HG02763 (cell line): ENCODE results near the gene ZRANB3.
"Not testable (repeated sequence)": the region's sequence is repeated elsewhere in the genome, so short reads cannot be mapped to it uniquely, and the experiment has no call there.

Source experiments
- ATAC-seq: cut with Tn5 transposase; IDR thresholded peaks from one replicate; pipeline ENCODE4 v1.9.1; 2021; ENCODE audit warnings: mild to moderate bottlenecking, moderate library complexity; ENCODE audit not compliant: unreplicated experiment

Gene ZRANB3

DNA sequence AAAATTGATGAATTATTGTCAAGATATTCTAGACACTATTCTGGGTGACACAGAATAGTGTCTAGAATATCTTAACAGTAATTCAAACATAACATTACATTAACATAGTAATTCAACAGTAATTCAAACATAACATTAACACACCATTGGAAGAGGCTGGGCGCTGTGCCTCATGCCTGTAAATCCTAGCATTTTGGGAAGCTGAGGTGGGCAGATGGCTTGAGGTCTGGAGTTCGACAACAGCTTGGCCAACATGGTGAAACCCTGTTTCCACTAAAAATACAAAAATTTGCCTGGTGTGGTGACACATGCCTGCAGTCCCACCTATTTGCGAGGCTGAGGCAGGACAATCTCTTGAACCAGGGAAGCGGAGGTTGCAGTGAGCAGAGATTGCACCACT, 195.8 kb downstream of the ZRANB3 start:
- no peak for ATAC-seq

DNA sequence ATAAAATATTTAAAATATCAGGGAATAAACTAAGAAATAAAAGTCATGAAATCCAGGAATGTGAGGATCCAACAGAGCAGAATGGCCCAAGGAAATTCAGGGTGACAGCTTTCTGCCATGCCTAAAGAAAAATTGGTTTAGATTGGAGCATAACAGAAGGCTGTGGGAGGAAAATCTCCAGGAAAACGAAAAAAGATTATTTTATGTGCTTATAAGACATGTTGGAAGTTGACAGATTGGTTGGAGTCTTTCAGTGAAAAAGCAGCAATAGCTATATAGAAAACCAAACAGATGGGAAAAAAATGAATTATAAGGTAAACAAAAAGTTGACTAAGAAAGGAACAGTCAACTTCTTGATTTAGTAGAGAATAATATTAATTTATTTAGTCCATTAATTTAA, 203.9 kb downstream of the ZRANB3 start:
- ATAC-seq: no peak

GRCh38 chr2:135320465-135321355, 210.3 kb downstream of the ZRANB3 start:
- no peak for ATAC-seq

- ATAC-seq: no peak
Measured at GRCh38 chr2:135318808-135319207, 212.2 kb downstream of the ZRANB3 start.

DNA sequence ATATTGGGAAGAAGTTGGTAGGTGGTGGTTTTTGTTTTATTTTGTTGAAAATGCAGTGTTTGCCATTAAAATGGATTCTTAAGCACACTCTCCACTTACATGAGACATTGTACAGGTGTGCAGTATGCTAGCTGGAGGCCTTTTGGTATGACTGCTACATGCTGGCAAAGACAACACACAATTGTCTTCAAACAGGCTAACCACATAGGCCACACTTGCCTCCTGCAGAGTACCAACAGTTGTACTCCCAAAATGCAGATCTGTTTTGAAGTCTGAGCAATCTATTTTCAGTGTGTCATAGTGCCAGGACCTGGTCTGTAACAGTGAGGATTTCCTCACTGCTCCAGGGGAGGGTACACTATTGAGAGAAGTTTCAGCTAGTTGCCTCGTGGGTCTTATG, 213.6 kb downstream of the ZRANB3 start:
- no peak for ATAC-seq

- no peak for ATAC-seq
Measured at GRCh38 chr2:135311962-135312361, 219.1 kb downstream of the ZRANB3 start.

GRCh38 chr2:135311268-135311667, 219.8 kb downstream of the ZRANB3 start:
- ATAC-seq: no peak

DNA sequence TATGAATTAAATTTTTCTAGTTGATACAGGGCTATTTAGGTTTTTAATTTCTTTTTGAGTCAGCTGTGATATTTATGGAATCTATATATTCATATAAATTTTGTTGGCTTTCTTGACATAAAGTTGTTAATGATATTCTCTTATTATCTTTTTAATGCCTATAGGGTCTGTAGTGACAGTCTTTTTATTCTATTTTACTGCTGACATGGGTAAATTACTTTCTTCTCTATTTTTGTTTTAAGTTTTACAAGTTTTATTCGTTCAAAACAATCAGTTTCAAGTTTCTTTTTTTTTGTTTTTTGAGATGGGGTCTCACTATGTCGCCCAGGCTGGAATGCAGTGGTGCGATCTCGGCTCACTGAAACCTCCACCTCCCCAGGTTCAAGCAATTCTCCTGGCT, 226.3 kb downstream of the ZRANB3 start:
- no peak for ATAC-seq

DNA sequence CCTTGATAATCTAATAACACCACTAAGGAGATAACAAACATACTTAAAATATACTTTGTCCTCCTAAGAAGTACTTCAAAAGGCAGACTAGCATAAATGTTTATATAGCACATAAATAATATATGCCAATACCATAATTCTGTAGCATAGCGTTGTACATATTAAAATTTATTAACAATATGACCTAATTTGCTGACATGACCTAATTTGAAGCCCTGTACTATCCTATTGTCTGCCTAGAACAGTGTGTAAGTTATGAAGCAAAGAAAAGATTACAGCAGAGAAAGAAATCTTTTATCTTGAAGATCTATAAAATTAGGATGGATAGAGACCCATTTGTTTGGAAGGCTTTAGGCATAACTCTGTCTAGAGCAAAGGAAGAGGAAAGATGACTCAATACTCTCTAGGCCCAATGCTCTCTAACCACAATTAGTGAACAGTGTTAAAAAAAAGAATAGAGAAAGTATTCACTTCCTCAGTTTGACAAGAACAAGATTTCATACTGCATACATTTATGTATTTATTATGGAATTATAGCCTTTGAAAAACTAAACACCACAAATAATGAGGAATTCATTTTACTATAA, 231.3 kb downstream of the ZRANB3 start:
- no peak for ATAC-seq

GRCh38 chr2:135299165-135299564, 231.9 kb downstream of the ZRANB3 start:
- no peak for ATAC-seq

DNA sequence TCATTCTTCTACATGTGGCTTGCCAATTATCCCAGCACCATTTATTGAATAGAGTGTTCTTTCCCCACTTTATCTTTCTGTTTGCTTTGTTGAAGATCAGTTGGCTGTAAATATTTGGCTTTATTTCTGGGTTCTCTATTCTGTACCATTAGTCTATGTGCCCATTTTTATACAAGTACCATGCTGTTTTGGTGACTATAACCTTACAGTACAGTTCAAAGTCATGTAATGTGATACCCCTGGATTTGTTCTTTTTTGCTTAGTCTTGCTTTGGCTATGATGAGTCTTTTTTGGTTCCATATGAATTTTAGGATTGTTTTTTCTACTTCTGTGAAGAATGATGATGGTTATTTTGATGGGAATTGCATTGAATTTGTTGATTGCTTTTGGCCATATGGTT, 243.9 kb downstream of the ZRANB3 start:
- not testable (repeated sequence) for ATAC-seq

- no peak for ATAC-seq
Measured at GRCh38 chr2:135285391-135285790, 245.6 kb downstream of the ZRANB3 start.

- no peak for ATAC-seq
Measured at GRCh38 chr2:135281379-135281778, 249.6 kb downstream of the ZRANB3 start.

DNA sequence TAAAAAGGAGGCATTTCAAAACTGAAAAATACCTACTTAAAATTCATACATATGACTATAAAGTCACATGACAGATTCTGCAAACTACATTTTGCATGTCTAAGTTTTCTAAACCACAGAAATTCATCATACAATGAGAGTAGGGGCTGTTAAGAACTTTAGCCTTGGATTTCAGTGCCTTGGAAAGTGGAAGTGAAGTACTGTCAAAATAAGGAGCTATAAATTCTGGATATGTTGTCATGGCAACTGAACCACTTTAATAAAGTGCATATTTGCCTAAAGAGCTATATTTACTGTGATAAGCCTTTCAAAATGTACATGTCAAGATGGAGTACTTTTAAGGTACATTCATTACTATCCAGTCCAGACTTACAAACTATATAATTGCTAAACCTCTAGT, 251.8 kb downstream of the ZRANB3 start:
- ATAC-seq: no peak

DNA sequence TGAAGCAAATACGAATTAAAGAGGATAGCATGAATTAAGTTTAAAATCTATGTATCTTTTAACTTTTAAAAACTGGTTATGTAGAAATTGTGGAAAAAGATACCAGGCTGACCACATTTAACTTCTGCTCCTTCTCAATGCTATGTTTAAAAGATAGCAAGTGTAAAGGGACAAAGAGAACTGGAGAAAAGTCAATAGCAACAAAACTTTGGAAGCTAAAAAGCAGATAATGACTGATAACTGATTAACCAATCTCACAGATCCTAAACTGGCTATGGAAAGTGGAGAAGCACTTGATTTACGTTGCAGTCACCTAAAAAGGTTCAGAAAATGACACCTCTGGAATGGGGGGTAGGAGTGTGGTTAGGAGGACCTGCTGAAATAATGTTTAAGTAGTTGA, 254.5 kb downstream of the ZRANB3 start:
- ATAC-seq: no peak

GRCh38 chr2:135271006-135271405, 260.0 kb downstream of the ZRANB3 start:
- no peak for ATAC-seq

DNA sequence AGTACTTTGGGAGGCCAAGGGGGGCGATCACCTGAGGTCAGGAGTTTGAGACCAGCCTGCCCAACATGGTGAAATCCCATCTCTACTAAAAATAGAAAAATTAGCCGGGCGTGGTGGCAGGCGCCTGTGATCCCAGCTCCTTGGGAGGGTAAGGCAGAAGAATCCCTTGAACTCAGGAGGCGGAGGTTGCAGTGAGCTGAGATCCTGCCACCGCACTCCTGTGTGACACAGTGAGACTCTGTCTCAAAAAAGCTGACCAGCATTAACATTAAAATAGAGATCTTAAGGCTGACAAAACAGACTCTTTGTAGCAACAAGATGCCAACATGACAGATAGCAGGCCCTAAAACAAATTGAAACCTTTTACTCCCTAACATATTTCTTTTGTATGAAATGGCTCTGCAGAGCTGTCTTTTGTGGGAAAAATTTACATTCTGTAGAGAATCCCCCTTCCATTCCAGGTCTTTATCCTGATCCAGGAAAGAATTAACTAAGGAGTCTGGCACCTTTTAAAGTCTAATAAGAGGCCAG, 265.0 kb downstream of the ZRANB3 start:
- ATAC-seq: no peak

DNA sequence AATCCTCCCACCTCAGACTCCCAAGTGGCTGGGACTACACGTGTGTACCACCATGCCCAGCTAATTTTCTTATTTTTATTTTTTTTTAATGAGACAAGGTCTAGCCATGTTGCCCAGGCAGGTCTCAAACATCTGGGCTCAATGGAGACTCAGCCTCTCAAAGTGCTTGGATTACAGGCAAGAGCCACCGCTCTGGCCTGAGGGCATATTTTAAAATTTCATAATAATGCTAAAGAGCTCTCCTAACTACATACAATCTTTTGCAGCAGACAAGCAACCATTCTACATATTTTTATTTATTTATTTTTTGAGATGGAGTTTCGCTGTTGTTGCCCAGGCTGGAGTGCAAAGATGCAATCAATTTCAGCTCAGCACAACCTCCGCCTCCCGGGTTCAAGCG, 271.9 kb downstream of the ZRANB3 start:
- no peak for ATAC-seq

GRCh38 chr2:135258193-135258592, 272.8 kb downstream of the ZRANB3 start:
- ATAC-seq: no peak

DNA sequence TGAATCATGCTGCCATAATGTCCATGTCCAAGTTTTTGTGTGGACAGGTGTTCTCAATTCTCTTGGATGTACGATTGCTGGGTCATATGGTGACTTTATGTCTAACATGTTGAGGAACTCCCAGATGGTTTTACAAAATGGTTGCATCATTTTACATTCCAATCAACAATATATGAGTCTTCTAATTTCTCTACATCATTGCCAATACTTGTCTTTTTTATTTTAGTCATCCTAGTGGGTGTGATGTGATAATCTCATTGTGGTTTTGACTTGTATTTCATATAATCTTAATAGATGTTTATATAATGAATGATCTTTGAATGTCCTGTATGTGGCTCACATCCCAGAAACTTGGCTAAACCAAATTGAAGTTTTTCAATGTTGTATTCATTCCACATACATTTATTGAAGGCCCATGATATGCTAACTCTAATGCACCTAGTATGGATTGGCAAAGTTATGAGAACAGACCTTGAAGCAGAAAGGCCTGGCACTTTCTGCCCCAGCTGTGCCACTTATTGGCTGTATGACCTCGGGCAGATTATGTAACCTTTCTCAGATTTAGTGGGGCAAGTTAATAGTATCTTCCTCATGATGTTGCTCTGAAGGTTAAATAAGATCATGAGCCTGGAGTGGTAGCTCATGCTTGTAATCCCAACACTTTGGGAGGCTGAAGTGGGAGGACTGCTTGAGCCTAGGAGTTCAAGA, 273.5 kb downstream of the ZRANB3 start:
- ATAC-seq: no peak

- no peak for ATAC-seq
Measured at GRCh38 chr2:135256531-135257260, 274.3 kb downstream of the ZRANB3 start.
